ENCODE data around the gene CT47B1.
"Not testable (repeated sequence)": the region's sequence is repeated elsewhere in the genome, so short reads cannot be mapped to it uniquely, and the experiment has no call there.

CT47B1 gene

DNA sequence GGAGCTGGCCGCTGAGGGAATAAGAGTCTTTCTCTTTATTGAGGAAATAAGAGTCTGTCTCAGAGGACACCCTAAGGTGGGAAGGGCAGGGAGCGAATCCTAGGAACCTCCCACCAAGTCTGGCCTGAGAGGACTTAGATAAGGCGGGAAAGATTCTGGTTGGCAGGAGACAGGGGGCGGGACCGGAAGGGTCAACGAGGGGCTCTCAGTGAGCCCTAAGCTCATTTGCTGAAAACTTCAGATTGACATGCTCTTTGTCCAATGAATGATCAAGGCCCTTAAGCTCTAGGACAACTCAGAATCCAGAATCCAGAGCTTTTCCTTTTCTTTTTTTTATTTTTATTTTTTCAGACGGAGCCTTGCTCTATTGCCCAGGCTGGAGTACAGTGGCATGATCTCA lies at the start of gene CT47B1:
Gene CT47B1, minus strand, starts transcription at position 101 of the 400 bp plus-strand sequence. CDS start 196 bp downstream, outside the sequence.
- DNase-seq: not testable (repeated sequence)

DNA sequence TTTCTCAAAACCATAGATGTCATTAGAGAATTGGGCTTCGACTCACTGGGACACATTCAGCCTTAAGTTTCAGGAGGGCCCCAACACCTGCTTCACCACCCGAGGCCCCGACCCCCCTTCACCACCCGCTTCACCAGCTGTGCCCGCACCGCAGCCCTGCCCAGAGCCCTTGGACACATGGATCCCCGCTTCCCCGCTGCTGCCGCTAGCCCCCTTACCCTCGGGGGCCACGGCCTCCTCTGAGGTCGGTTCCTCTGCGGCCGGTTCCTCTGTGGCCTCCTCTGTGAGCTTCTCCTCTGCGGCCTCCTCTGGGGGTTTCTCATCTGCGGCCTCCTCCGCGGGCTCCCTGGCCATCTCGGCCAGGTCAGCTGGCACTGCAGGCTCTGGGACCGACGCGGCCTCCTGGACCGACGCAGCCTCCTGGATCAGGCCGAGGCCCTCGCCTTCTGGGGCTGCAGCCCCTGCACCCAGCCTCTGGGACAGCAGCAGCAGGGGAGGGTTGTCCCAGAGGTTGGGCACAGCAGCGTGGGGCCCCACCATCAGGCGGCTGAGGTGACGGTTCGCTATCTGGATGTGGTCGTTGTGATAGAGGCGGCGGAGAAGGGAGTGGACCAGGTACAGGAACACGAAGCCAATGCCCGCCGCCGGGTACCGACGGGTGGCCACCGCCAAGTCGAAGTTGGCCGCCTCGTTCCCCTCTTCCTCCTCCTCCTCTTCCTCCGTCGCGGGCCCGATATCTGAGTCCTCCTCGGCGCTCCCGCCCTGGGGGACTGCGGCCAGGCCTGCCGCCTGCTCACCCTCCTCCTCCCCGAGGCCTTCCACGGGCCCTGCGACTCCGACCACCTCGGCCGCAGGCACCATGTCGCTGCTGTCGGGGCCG lies 748 bp downstream of the CT47B1 start:
- DNase-seq: no peak

DNA sequence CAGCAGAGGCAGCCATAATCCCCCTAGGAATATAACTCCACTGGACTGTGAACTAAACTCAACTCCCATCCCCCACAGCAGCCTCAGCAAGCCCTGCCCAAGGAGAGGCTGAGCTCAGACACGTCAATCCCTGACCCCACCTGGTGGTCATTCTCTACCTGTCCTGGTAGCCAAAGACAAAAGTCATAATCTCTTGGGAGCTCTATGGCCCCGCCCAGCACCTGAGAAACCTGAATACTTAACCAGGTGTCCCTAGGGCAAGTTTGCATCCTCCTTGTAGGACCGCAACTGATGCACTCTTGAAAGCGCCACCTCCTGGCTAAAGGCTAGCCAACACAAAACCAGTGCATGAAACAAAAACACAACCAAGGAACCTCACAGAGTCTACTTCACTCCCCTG lies 18.4 kb downstream of the CT47B1 start:
- DNase-seq: no peak

DNA sequence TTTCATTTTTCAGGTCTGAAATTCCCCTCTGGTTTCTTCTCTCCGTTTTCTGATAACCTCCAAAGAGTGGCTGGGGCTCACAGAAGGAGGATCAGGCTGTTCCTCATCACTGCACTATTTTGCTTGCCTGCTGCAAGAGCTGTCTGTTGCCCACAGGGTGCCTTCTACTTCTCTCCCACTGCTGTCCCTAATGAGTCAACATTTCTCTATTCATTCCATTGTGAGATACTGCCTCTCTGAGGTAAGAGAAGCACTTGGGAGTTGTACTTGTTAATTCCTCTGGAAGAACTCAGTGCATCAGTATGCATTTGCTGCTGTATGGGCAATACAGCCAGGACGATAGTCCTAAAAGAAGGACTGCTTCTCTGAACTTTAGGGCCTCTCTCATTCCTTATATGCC lies 34.8 kb downstream of the CT47B1 start:
- no peak for DNase-seq

DNA sequence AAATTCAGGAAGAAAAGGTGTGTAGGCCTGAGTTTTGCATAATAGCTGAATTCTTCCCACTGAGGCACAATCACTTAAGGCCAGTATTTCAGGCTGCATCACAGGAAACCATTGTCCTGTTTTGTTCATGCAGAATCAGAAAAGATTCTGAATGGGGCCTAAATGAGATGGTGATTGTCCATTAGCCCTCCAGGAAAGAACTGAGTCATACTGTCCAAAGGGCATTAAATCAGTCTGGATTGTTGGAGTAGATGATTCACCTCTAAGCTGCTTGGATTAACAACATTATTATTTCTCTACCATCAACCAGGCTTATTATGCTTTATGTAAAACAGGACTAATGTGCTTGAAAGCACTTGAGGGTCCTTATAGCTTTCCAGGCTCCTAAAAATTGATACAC lies 36.2 kb downstream of the CT47B1 start:
- no peak for DNase-seq

DNA sequence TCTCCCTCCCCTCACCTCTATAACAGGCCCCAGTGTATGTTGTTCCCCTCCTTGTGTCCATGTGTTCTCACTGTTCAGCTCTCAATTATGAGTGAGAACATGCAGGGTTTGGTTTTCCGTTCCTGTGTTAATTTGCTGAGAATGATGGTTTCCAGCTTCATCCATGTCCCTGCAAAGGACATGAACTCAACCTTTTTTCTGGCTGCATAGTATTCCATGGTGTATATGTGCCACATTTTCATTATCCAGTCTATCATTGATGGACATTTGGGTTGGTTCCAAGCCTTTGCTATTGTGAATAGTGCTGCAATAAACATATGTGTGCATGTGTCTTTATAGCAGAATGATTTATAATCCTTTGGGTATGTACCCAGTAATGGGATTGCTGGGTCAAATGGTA lies 48.5 kb downstream of the CT47B1 start:
- DNase-seq: not testable (repeated sequence)

DNA sequence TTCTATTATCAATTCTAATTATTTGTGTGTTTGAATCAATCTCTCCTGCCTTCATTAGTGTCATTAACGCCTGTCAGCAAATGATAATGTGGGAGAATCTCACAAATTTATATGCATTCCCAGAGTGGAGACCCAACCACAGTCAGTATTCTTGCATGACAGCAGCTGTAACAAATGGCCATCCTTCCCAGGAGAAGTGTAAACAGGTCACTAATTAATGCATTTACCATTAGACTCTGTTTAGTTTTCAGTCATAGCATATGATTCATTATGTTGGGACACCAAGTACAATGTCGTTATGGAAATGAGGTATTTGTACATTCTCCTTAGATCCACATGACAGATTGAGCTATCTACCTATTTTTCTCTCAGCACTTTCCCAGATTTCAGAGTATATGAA lies 50.5 kb downstream of the CT47B1 start:
- DNase-seq: no peak

DNA sequence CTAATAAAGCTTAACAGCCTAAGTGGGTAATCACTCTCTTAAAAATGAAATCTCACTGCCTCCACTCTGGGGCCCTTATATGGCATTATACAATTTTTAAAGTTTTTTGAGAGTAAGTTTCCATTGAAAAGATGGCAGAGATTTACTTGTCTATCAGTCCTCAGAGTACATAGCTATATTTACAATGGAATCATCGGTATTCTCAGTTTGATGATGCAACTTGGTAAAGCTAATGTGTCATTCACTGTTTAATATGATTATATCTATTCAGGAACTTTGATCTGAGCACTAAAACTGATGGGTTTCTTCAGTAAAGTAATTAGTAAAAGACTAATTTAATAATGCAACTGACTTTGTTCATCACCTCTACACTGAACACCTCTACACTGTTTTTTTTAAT lies 51.6 kb downstream of the CT47B1 start:
- no peak for DNase-seq

DNA sequence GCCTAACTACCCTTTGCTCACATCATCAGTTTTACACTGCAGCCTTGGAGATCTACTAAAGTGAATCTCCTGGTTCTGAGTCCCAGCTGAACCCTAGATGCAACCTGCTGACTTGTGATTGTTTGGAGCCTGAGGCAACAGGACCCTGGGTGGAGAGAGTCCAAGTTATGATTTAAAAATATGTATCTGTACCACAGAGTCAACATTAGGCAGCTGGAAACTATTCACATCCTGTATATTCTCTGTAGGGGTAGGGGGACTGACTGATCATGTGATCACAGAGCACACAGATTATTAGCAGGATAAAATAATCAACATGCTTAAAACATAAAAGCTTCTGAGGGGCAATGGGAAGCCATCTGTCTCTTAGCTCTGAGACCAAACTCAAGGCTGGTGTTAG lies 52.1 kb downstream of the CT47B1 start:
- DNase-seq: no peak
